ENCODE results near the gene SORBS2. TPM values are rescaled to one million over a fixed set of nuclear protein-coding genes. Genes with fewer than 3 reads are reported as not detected.

The SORBS2 gene
- total RNA-seq, 4 donors from 2014 or later: 33.4 to 286 (median 47.6) TPM

- Histone ChIP-seq H3K4me1 (peaks cover 0 to 27% (median 0%) of the 10 kb centered on the region in 3 donors), H3K27me3 (no peaks in the 10 kb centered on the region), H3K36me3 (peaks cover 0 to 24% (median 5%) of the 10 kb centered on the region in 3 donors), H3K27ac (peak overlapping the region; percentile 6 to 80 (median 79)), H3K4me3 (peak overlapping the region; percentile 14 to 61 (median 42)), H3K9me3 (no peaks in the 10 kb centered on the region)
- no peak for TF ChIP-seq CTCF (IDR thresholded peaks at IDR 0.05)
- no peak for TF ChIP-seq POLR2A (IDR thresholded peaks at IDR 0.05)
- no peak for DNase-seq
- 35 to 66% methylated on average over 4 of the region's 4 CpGs for WGBS, 2 donors
- intact Hi-C loops (cut with DNase I): no loop called here
These were observed 156.9 kb downstream of the SORBS2 start for GRCh38 chr4:185654965-185655554.

- Histone ChIP-seq H3K27me3 (no peaks in the 10 kb centered on the region), H3K9me3 (no peaks in the 10 kb centered on the region), H3K4me1 (peaks cover 0 to 27% (median 0%) of the 10 kb centered on the region in 3 donors), H3K4me3 (peak overlapping the region in 3 of 4 donors; percentile 40 to 61 (median 44)), H3K27ac (peak overlapping the region in 3 of 4 donors; percentile 78 to 80 (median 80)), H3K36me3 (peaks cover 0 to 30% (median 5%) of the 10 kb centered on the region in 3 donors)
- DNase-seq: no peak
- 23 to 48% methylated on average over 3 of the region's 3 CpGs for WGBS, 2 donors
- intact Hi-C loops (cut with DNase I): no loop called here
- TF ChIP-seq CTCF (IDR thresholded peaks at IDR 0.05): peak in 1 of 6 experiments; percentile 8
- no peak for TF ChIP-seq POLR2A (IDR thresholded peaks at IDR 0.05)
These were observed 157.7 kb downstream of the SORBS2 start for GRCh38 chr4:185654311-185654710.

- WGBS, 2 donors: 67 to 90% methylated on average over 3 to 7 of the region's 7 CpGs
- intact Hi-C loops (cut with DNase I): no loop called here
- Histone ChIP-seq H3K27ac (peak overlapping the region in 3 of 4 donors; percentile 18 to 80 (median 33)), H3K4me1 (peaks cover 0 to 27% (median 0%) of the 10 kb centered on the region in 3 donors), H3K9me3 (no peaks in the 10 kb centered on the region), H3K27me3 (no peaks in the 10 kb centered on the region), H3K36me3 (peaks cover 0 to 33% (median 5%) of the 10 kb centered on the region in 3 donors), H3K4me3 (peak overlapping the region in 1 of 4 donors; percentile 8)
- DNase-seq: no peak
- TF ChIP-seq CTCF (IDR thresholded peaks at IDR 0.05): no peak
- TF ChIP-seq POLR2A (IDR thresholded peaks at IDR 0.05): no peak
These were observed 160.1 kb downstream of the SORBS2 start for GRCh38 chr4:185651851-185652250.

GRCh38 chr4:185651137-185651677 is 160.8 kb downstream of the SORBS2 start:
- TF ChIP-seq POLR2A (IDR thresholded peaks at IDR 0.05): no peak
- no peak for TF ChIP-seq CTCF (IDR thresholded peaks at IDR 0.05)
- Histone ChIP-seq H3K9me3 (no peaks in the 10 kb centered on the region), H3K27me3 (no peaks in the 10 kb centered on the region), H3K4me1 (peaks cover 0 to 20% (median 0%) of the 10 kb centered on the region in 3 donors), H3K27ac (peak overlapping the region in 1 of 4 donors; percentile 46), H3K36me3 (peaks cover 0 to 33% (median 5%) of the 10 kb centered on the region in 3 donors), H3K4me3 (no peak overlapping the region)
- WGBS, 2 donors: 68 to 72% methylated on average over 5 of the region's 5 CpGs
- no peak for DNase-seq
- intact Hi-C loops (cut with DNase I): no loop called here

- Histone ChIP-seq H3K36me3 (peaks cover 0 to 51% (median 5%) of the 10 kb centered on the region in 3 donors), H3K9me3 (no peaks in the 10 kb centered on the region), H3K4me3 (no peak overlapping the region), H3K27ac (no peak overlapping the region), H3K4me1 (peaks cover 0 to 13% (median 0%) of the 10 kb centered on the region in 3 donors), H3K27me3 (no peaks in the 10 kb centered on the region)
- intact Hi-C loops (cut with DNase I): no loop called here
- no peak for DNase-seq
- TF ChIP-seq POLR2A (IDR thresholded peaks at IDR 0.05) (no peak), CTCF (IDR thresholded peaks at IDR 0.05) (no peak)
- 67 to 75% methylated on average over 4 of the region's 4 CpGs for WGBS, 2 donors
These were observed 163.4 kb downstream of the SORBS2 start for GRCh38 chr4:185648631-185649030.
